Activated naive CD8-positive, alpha-beta T cell treated with anti-CD3 and anti-CD28 coated beads, Interleukin-2, amount 10 ng/mL, durations not matched to agents 7 days and 5 days (primary cell): ENCODE results near the gene IER3IP1. TPM values are rescaled to one million over a fixed set of nuclear protein-coding genes. Genes with fewer than 3 reads are reported as not detected.

ENCODE experiments used
- ATAC-seq: fragments of 150-1000 bp; cut with Tn5 transposase; one replicate; pipeline ENCODE4 v1.10.0; 2021; ENCODE audit warnings: low read depth, moderate library complexity
- POLR2A ChIA-PET: fragments of 350-600 bp; sonication (Branson Sonifier 250); formaldehyde crosslinking; loops from one replicate; lab custom pipeline; 2021; ENCODE audit warnings: antibody characterized with exemption; lab: Charles Lee
- DNase-seq: peaks from one replicate; pipeline ENCODE4 v3.0.0; 2021
- H3K27ac Mint-ChIP-seq: one replicate; pipeline ENCODE4 v1.8.0; 2022; ENCODE audit warnings: mild to moderate bottlenecking, mixed read lengths
- H3K27me3 Mint-ChIP-seq: one replicate; pipeline ENCODE4 v1.8.0; 2022; ENCODE audit warnings: mild to moderate bottlenecking, moderate library complexity, mixed read lengths
- H3K36me3 Mint-ChIP-seq: one replicate; pipeline ENCODE4 v1.8.0; 2021; ENCODE audit warnings: mild to moderate bottlenecking, mixed read lengths
- H3K4me1 Mint-ChIP-seq: one replicate; pipeline ENCODE4 v1.8.0; 2021; ENCODE audit warnings: mixed read lengths
- H3K4me3 Mint-ChIP-seq: one replicate; pipeline ENCODE4 v1.8.0; 2022; ENCODE audit warnings: mild to moderate bottlenecking, moderate library complexity, mixed read lengths
- H3K9me3 Mint-ChIP-seq: one replicate; pipeline ENCODE4 v1.8.0; 2021; ENCODE audit warnings: mixed read lengths
- total RNA-seq, 2 experiments: library from RNA; stranded (reverse); gene quantifications; one replicate each; pipeline ENCODE4 v1.2.3, GENCODE V29; 2021

Gene IER3IP1
- total RNA-seq, 2 experiments from 2014 or later = 10.8 to 11.0 TPM

DNA sequence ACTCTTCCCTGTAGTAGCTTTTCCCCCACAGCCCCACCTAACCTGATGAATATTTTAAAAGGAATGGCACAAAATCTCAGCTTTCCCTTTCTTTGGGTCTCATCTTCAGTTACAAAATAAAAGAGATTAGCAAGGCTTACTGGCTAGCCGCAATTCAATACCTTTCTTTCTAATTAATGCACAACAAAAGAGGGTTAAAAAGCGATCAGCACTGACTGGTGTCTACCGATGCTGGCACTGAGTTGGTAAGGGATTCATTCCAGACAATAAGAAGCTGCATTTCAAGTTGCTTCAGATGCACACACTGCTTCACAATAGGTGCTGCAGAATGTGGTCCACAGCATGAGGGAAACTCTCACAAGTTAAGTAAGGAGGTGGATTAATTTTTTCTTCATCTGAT, 67.8 kb downstream of the IER3IP1 start:
- Mint-ChIP-seq H3K4me1 (no peaks in the 10 kb centered on the region), H3K27me3 (no peaks in the 10 kb centered on the region), H3K36me3 (peaks cover 8% of the 10 kb centered on the region), H3K4me3 (no peak overlapping the region), H3K27ac (no peak overlapping the region), H3K9me3 (no peaks in the 10 kb centered on the region)
- ATAC-seq (no peak), DNase-seq (no peak)
- POLR2A ChIA-PET = no interaction called here

Other genes starting within 250 kb of the IER3IP1 start
- not detected for gene ELOA2, start 140.7 kb downstream of the IER3IP1 start, total RNA-seq
- gene HDHD2, start 25.9 kb downstream of the IER3IP1 start, total RNA-seq = 10 to 100 TPM; 37.6 to 42.2 TPM
- gene SKOR2, start 75.3 kb upstream of the IER3IP1 start, total RNA-seq = not detected